Adrenal gland (tissue), 5 donors: ENCODE data around the gene ZMYND8.

Experiments used
- POLR2A ChIP-seq, 2 donors: fragments of 450-650 bp; IDR thresholded peaks; one replicate each; pipeline ENCODE4 v1.6.1; 2017; ENCODE audit warnings: antibody characterized with exemption in 2 of 2, mild to moderate bottlenecking in 2 of 2, moderate library complexity in 1 of 2
- TF ChIP-seq, protein P1 (sequence below), 6 experiments: fragments of 450-650 bp in 4 of 6; fragments of 200-600 bp in 2 of 6; sonication (generic) in 1 of 6; IDR thresholded peaks; 1 replicate in 5 of 6; 2 replicates in 1 of 6; pipeline versions ENCODE4 v1.5.1 to v1.8.0; 2016 to 2021; ENCODE audit warnings: antibody characterized with exemption in 6 of 6, mild to moderate bottlenecking in 2 of 6, moderate library complexity in 1 of 6
- donor health status: DM: no; HTN: no; CAD: no.

DNA sequence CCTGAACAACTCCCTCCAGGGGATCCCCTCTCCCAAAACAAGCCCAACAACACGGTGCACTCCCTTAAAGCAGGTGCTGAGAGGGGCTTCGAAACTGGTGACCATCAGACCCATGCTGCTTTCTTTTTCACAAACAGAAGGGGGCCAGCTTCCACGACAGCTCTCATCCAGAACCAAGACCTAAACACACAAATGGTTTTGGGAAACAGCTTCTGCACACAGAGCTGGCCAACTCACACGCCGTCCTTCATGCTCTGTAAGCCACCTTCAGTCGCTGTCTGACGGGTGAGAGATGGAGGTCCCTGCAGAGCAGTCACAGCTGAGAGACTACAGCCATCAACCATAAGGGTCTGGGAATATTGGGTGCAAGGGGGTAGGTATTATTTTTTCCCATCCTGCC is 76.3 kb downstream of the ZMYND8 start:
- TF ChIP-seq, protein P1, sequence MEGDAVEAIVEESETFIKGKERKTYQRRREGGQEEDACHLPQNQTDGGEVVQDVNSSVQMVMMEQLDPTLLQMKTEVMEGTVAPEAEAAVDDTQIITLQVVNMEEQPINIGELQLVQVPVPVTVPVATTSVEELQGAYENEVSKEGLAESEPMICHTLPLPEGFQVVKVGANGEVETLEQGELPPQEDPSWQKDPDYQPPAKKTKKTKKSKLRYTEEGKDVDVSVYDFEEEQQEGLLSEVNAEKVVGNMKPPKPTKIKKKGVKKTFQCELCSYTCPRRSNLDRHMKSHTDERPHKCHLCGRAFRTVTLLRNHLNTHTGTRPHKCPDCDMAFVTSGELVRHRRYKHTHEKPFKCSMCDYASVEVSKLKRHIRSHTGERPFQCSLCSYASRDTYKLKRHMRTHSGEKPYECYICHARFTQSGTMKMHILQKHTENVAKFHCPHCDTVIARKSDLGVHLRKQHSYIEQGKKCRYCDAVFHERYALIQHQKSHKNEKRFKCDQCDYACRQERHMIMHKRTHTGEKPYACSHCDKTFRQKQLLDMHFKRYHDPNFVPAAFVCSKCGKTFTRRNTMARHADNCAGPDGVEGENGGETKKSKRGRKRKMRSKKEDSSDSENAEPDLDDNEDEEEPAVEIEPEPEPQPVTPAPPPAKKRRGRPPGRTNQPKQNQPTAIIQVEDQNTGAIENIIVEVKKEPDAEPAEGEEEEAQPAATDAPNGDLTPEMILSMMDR (IDR thresholded peaks at IDR 0.05): no peak
- no peak for TF ChIP-seq POLR2A (IDR thresholded peaks at IDR 0.05)
